Activated CD8-positive, alpha-beta memory T cell treated with anti-CD3 and anti-CD28 coated beads, Interleukin-2, amount 50 U/mL, for 4 hours (primary cell): ENCODE measurements around the gene SLC35E4.
"Not testable (repeated sequence)": the region's sequence is repeated elsewhere in the genome, so short reads cannot be mapped to it uniquely, and the experiment has no call there.

Source experiments
- DNase-seq: peaks from one replicate; pipeline ENCODE4 v3.0.0-alpha.2; 2020

The SLC35E4 gene

GRCh38 chr22:30635273-30636225 lies at the start of gene SLC35E4:
Gene SLC35E4 (plus strand): TSS chr22:30635781. CDS start chr22:30636451, 670 bp downstream.
- peak; percentile 98 for DNase-seq

- no peak for DNase-seq
Measured at GRCh38 chr22:30586414-30586813, 49.2 kb upstream of the SLC35E4 start.

- DNase-seq, result no peak
Measured at GRCh38 chr22:30591191-30591587, 44.4 kb upstream of the SLC35E4 start.

GRCh38 chr22:30591588-30592359 lies 43.8 kb upstream of the SLC35E4 start, which contains the start of gene PES1:
Gene PES1 (minus strand): TSS chr22:30591910. CDS start chr22:30591833, 77 bp downstream.
- peak; percentile 93 for DNase-seq

GRCh38 chr22:30592360-30592713 lies 43.2 kb upstream of the SLC35E4 start:
- not testable (repeated sequence) for DNase-seq

GRCh38 chr22:30596199-30596598 lies 39.4 kb upstream of the SLC35E4 start:
- no peak for DNase-seq

- no peak for DNase-seq
Measured at GRCh38 chr22:30596886-30597285, 38.7 kb upstream of the SLC35E4 start.

- DNase-seq, result no peak
Measured at GRCh38 chr22:30598986-30599385, 36.6 kb upstream of the SLC35E4 start.

- no peak for DNase-seq
Measured at GRCh38 chr22:30600921-30601320, 34.7 kb upstream of the SLC35E4 start.

- no peak for DNase-seq
Measured at GRCh38 chr22:30601464-30601863, 34.1 kb upstream of the SLC35E4 start.

- no peak for DNase-seq
Measured at GRCh38 chr22:30602049-30602448, 33.5 kb upstream of the SLC35E4 start.

- DNase-seq, result no peak
Measured at GRCh38 chr22:30603801-30604200, 31.8 kb upstream of the SLC35E4 start.

- no peak for DNase-seq
Measured at GRCh38 chr22:30604723-30605122, 30.9 kb upstream of the SLC35E4 start.

GRCh38 chr22:30605449-30606110 lies 30.0 kb upstream of the SLC35E4 start:
- DNase-seq, result peak; percentile 45

GRCh38 chr22:30606455-30607299 lies 28.9 kb upstream of the SLC35E4 start, which contains the start of gene TCN2:
Gene TCN2 (plus strand): TSS chr22:30607174. CDS start chr22:30607332, 158 bp downstream.
- DNase-seq, result no peak

- no peak for DNase-seq
Measured at GRCh38 chr22:30607300-30607930, 28.2 kb upstream of the SLC35E4 start.

GRCh38 chr22:30607939-30608338 lies 27.6 kb upstream of the SLC35E4 start:
- no peak for DNase-seq

GRCh38 chr22:30609260-30610185 lies 26.1 kb upstream of the SLC35E4 start:
- no peak for DNase-seq

GRCh38 chr22:30610299-30610698 lies 25.3 kb upstream of the SLC35E4 start:
- DNase-seq, result no peak

GRCh38 chr22:30611197-30611596 lies 24.4 kb upstream of the SLC35E4 start:
- DNase-seq, result no peak
